ENCODE data around the gene KRTAP29-1.
"Not testable (repeated sequence)": the region's sequence is repeated elsewhere in the genome, so short reads cannot be mapped to it uniquely, and the experiment has no call there.

KRTAP29-1 gene

DNA sequence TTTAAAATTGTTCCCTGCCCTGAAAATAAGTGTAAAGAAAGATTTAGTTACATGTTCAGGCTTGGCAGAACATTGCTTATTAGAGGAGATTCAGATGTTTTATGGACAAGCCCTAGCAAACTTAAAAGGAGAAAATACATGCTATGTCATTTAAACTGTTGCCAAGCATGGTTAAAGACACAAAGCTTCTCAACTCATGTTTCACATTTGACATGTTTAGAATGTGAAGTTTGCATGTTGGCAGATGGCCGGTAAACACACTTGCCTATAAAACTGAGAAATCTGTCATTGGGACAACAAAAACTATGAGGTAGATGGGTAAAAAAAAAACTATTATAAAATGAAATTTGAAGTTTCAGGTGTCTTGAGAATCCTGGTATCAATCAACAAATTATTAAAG lies 5.8 kb downstream of the KRTAP29-1 start:
- no peak for DNase-seq

DNA sequence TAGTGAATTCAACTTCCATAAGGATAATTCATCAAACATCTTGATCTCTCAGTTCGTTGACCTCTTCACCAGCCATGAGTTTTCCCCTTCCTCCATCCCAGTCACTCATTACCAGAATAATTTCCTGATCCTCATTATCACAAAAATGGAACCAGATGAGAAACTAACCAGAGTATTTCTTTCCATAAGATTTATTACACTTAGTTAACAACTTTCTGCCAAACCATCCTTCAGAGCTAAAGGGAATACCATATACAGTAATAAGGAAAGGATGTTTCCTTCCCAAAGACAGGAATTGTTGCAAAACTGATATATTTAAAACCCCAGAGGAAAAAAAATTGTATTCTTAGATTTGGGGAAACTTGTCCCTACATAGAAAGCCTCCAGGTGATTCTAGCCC lies 8.6 kb downstream of the KRTAP29-1 start:
- DNase-seq = no peak

DNA sequence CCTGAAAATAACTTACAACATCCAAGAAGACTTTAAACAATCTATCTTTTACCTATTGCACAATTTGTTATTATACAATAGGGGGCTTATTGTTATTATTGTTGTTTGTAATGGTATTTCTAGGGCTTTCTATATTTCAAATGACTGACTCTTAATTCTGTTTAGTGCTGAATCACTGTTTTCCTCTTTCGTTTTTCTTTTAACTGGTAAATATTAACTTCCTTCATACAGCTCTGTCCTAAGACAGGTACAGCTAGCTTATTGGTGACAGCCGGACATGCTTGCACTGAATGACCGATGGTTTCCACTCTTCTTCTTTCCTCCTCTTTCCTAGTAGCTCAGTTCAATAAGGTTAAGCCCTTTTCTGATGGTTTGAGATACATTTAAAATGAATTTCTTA lies 15.6 kb downstream of the KRTAP29-1 start:
- no peak for DNase-seq

DNA sequence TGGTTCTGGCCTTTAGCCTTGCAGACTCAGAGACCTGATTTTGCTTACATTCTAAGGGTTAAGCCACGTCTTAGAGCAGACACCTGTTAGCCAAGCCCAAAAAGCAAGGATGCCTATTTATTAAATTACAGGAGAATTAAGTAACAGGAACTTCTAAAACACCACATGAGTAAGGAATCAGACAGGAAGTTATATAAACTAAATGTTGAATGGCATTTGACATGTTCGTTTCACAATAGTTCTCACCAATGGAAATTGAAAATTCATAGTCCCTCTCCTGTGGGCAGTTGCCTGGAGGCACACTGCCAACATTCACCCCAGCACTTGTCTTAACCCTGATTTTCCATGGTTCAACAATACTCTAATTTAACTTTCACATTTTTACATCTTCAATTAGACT lies 18.1 kb downstream of the KRTAP29-1 start:
- DNase-seq = no peak

DNA sequence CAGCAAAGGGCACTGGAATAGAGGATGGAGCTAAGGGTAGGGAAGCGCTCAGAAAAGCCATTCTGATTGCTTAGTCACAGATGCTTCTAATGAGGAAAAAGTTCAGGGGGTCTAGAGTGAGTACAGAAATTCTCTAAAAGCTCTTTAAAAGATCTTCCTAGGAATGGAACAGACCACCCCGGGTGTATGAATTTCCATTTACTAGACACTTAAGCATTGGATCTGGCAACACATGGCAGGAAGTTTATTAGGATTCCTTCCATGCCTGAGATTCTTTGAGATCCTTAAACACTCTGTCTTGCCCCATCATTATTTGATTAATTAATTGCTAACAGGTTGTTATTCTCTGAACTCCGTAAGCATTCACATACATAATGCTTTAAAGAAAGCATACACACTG lies 18.6 kb downstream of the KRTAP29-1 start:
- DNase-seq = no peak

DNA sequence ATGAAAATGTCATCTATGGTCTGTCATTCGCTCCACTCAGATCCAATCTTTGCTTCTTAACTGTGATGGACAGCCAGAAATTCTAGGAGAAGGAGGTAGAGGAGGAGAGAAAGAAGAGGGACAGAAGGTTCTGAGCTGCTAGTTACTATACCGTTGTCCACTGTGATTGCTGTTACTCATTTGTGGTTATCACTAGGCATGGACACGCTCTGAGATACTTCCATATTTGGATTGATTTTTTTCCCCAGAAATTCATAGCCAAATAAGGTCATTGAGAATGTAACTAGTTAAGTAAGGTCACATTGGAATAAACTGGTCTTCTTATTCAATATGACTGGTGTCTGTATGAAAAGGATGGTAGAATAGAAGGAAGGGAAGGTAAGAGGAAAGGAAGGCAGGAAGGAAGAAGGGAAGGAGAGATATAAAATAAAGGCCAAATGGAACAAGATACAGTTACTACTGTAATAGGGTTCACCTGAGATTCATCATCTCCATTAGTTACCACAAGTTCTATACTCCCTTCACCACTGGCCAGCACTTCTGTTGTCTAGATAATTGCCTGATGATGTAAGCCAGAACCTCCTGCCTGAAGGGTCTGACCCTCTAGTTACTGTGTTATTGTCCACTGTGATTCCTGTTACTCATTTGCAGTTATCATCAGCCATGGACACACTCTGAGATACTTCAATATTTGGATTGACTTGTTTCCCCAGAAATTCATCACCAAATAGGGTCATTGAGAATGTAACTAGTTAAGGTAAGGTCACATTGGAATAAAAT lies 24.3 kb downstream of the KRTAP29-1 start:
- DNase-seq = no peak

DNA sequence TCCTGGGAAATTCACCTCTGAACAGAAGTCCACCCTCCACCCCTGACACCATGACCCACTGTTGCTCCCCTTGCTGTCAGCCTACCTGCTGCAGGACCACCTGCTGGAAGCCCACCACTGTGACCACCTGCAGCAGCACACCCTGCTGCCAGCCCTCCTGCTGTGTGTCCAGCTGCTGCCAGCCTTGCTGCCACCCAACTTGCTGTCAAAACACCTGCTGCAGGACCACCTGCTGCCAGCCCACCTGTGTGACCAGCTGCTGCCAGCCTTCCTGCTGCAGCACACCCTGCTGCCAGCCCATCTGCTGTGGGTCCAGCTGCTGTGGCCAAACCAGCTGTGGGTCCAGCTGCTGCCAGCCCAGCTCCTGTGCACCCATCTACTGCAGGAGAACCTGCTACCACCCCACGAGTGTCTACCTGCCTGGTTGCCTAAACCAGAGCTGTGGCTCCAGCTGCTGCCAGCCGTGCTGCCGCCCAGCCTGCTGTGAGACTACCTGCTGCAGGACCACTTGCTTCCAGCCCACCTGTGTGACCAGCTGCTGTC lies 26.9 kb downstream of the KRTAP29-1 start, which contains the start of gene KRTAP9-7:
TSS of gene KRTAP9-7 (plus strand) at position 51 of the 543 bp plus-strand sequence. CDS start at position 51, 0 bp downstream.
- not testable (repeated sequence) for DNase-seq

DNA sequence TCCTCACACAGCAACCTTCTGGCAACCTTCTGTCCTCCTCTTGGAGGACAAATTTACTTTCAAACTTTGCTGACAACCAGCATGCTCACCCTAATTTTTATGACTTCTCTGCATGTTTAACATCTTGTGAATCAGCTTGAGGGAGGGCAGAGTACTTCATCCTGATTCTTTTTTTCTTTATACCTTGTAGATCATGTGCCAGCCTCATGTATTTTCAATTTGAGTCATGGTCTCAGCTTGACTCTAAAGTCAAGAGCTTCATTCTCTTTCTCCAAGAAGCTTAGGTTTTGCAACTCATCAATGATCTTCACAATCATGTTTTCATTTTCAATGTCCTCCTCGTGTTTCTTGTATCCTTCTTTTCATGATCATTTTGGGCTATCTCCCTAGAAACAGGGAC lies 30.8 kb downstream of the KRTAP29-1 start:
- DNase-seq = no peak

DNA sequence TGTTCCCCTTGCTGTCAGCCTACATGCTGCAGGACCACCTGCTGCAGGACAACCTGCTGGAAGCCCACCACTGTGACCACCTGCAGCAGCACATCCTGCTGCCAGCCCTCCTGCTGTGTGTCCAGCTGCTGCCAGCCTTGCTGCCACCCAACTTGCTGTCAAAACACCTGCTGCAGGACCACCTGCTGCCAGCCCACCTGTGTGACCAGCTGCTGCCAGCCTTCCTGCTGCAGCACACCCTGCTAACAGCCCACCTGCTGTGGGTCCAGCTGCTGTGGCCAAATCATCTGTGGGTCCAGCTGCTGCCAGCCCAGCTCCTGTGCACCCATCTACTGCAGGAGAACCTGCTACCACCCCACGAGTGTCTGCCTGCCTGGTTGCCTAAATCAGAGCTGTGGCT lies 31.3 kb downstream of the KRTAP29-1 start:
- DNase-seq = not testable (repeated sequence)

DNA sequence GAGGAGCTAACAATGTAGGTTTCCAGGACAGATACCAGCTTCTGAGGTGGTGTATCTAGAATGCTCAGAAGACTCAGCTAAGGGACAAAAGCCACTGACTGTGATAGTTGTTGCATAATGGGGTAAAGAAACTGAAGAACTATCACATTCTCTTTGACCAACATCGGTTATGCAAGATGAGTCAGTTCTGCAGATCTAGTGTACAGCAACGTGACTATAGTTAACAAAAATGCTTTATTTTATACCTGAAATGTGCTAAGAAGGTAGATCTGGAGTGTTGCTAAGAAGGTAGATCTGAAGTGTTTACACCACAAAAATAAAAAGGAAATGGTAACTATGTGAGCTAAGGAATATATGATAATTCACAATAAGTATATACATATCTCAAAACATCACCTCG lies 34.9 kb downstream of the KRTAP29-1 start:
- DNase-seq = no peak

DNA sequence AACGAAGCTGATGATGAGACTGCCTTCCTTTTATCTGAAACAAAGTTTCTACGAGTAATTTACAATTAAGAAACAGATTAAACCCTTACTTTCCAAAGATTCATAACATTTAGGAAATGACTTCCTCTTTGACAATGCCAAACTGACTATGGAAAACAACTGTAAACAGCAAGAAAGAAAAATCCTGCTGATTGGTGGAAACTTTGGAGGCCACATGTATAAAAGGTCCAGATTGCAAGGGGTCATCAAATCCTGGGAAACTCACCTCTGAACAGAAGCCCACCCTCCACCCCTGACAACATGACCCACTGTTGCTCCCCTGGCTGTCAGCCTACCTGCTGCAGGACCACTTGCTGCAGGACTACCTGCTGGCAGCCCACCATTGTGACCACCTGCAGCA lies 37.6 kb downstream of the KRTAP29-1 start, which contains the start of gene KRTAP9-6:
TSS of gene KRTAP9-6 (plus strand) at position 301 of the 400 bp plus-strand sequence. CDS start at position 301, 0 bp downstream.
- no peak for DNase-seq

DNA sequence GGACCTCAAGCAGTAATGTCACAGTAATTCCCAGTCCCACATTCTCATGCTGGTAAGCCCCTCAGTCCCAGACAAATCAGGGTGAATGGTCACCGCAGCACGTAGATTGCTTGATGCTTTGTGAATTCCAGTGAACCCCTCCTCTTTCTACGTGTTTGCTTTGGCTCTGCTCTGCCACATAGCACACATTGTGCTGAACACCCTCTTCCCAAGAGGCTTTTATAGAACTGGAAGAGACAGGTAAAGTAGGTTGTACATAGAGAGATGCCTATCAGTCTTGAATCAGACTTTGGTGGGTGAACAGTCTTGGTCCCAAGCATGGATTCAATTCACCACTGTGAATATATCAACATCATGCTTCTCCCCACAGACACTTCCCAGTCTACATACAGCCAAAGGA lies 38.1 kb downstream of the KRTAP29-1 start:
- no peak for DNase-seq

DNA sequence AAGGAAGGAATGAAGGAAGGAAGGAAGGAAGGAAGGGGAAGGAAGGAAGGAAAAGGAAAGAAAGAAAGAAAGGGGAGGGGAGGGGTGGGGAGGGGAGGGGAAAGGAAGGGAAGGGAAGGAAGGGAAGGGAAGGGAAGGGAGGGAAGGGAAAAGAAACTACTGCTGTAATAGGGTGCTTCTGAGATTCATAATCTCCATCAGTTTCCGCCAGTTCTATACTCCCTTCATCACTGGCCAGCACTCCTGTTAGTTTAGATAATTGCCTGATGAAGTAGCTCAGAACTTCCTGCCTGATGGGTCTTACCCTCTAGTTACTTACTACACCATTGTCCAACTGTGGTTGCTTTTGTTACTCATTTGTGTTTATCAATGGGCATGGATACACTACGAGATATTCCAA lies 39.4 kb downstream of the KRTAP29-1 start:
- no peak for DNase-seq

DNA sequence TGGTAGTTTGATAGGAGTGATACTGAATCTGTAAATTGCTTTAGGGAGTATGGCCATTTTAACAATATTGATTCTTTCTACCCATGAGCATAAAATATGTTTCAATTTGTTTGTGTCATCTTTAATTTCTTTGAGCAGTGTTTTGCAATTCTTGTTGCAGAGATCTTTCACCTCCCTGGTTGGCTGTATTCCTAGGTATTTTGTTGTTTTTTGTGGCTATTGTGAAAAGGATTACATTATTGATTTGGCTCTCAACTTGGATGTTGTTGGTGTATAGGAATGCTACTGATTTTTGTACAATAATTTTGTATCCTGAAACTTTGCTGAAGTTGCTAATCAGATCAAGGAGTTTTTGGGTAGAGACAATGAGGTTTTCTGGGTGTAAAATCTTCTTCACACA lies 44.2 kb downstream of the KRTAP29-1 start:
- no peak for DNase-seq

DNA sequence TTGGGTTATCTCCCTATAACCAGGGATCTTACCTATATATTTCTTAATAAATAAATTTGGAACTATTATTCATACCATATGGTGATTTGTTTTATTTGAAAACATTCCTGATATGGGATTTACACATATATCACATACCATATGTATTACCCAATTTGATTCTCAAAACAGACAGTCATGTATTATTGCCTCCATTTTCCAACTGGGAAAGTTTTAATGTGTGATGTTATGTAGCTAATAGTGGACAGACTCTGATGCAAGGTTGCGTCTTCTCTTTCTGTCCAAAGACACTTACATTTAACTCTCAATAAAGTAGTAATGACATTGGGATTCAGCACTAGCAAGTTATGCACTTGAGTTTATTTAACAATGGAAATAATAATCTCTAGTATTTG lies 46.4 kb downstream of the KRTAP29-1 start:
- DNase-seq = no peak

DNA sequence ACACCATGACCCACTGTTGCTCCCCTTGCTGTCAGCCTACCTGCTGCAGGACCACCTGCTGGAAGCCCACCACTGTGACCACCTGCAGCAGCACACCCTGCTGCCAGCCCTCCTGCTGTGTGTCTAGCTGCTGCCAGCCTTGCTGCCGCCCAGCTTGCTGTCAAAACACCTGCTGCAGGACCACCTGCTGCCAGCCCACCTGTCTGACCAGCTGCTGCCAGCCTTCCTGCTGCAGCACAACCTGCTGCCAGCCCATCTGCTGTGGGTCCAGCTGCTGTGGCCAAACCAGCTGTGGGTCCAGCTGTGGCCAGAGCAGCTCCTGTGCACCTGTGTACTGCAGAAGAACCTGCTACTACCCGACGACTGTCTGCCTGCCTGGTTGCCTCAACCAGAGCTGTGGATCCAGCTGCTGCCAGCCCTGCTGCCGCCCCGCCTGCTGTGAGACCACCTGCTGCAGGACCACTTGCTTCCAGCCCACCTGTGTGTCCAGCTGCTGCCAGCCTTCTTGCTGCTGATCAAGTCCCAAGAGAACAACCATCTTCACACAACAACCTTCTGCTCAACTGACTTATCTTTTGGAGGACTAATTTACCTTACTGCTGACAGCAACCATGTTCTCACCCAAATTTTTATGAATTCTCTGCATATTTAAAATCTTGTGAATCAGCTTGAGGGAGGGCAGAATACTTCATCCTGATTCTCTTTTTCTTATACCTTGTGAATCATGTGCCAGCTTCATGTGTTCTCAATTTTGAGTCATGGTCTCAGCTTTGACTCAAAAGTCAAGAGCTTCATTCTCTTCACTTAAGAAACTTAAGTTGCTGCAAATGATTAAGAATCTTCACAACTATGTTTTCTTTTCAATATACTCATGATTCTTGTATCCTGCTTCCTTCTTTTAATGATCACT lies 47.0 kb downstream of the KRTAP29-1 start, which contains the start of gene KRTAP9-9:
TSS of gene KRTAP9-9 (plus strand) at position 4 of the 910 bp plus-strand sequence.
- DNase-seq = not testable (repeated sequence)

DNA sequence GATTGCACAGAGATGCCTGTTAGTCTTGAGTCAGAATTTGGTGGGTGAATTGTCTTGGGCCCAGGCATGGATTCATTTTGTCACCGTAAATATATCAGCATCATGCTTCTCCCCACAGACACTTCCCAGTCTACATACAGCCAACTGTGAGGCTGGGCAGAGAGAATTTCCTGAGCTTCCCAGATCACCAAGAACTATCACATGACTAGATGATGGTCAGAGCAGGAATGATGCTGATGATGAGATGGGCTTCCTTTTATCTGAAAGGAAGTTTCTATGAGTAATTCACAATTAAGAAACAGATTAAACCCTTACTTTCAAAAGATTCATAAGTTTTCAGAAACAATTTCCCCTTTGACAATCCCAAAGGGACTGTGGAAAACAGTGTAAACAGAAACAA lies 47.8 kb downstream of the KRTAP29-1 start:
- no peak for DNase-seq

All from activated T-cell treated with anti-CD3 and anti-CD28 coated beads, Interleukin-2, amount 50 U/mL, for 48 hours (primary cell).